HG03457 (cell line): Measurements from ENCODE around the gene DOCK3.

Experiments used
- ATAC-seq: cut with Tn5 transposase; IDR thresholded peaks from one replicate; pipeline ENCODE4 v1.9.1; 2021; ENCODE audit warnings: moderate number of reproducible peaks; ENCODE audit not compliant: unreplicated experiment

Gene DOCK3

DNA sequence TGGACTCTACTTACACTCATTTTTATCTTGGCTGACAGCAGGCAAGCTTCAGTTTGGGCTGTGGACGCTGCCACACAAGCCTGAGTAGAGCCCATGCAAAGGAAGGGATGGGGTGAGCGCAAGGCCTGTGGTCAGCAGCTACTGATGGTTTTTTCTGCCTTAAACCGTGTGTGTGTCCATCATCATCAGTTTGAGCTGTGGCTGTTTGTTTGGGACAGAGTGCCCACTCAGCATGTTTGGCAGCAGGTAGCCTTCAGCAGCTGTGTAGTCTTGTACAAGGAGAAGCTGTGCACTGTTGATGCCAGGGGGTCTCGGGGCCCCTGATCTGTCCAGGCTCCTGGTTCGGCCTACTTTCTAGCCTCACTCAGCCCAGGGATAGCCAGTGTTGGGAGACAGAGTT is 719.8 kb downstream of the DOCK3 start:
- ATAC-seq = no peak

DNA sequence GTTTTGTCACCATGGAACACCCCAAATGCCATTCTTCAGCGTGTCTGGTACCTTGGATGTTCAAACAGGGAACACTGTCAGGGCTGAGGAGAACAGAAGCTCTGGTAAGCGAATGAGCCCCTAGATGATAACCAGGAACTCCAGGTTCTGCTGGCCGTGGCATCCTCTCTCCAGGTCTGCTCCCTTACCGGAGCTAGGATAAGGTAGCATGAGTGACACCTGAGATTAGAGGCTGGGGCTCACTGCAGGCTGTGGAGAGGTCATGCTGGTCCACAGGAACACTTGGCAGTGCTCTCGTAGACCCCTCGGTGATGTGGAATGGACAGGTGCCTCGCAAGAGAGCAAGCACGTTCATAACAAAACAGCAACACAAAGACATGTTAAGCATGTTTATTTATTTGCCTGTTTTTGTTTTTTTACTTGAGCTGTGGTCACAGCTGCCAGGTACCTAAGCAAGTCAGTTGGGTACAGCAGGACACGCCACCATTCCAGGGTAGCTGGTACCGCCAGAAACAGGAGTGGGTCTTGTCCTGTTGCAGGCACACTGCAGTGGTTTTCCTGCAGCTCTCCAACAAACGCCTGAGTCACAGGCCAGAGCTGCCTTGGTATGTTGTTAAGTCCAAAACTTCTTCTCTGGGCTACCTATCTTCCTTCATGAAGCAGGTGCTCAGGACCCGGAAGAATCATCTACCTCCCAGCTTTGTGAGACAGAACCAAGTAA is 720.9 kb downstream of the DOCK3 start:
- ATAC-seq = no peak

DNA sequence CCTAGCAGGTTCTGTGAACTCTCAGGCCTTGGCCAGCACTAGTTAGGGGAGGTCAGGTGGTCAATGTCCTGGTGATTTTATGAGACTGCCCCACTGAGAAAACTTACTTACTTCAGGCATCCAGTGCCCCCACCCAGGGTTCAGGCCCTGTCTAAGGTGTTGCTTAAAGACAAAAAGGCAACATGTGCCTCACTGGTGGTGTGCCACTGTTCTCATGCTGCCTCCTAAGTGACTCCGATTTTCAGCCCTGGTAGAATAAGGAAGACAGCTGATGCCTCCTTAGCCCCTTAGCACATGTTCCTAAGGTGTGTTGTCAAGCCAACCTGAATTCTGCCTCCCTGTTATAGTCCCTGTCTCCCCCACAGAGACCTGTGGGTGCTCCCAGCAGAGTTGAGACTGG is 721.7 kb downstream of the DOCK3 start:
- ATAC-seq = no peak

DNA sequence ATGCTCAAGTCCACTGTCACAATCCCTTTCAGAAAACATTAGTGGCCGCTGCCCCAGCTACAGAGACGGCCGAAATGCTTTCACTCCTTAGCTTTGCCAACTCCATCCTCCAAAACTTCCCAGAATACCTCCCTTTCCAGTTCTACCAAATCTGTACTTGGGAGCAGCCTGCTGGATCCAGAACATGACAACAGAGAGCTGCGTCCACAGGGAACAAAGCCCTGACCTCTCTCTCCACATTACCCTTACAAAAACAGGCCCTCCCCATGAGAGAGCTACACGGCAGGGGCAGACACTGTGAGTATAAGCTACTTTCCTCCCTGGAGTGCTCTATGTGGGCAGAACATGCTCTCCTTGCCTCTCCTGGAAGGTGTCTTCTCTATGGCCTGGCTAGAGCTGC is 722.7 kb downstream of the DOCK3 start:
- ATAC-seq = no peak

DNA sequence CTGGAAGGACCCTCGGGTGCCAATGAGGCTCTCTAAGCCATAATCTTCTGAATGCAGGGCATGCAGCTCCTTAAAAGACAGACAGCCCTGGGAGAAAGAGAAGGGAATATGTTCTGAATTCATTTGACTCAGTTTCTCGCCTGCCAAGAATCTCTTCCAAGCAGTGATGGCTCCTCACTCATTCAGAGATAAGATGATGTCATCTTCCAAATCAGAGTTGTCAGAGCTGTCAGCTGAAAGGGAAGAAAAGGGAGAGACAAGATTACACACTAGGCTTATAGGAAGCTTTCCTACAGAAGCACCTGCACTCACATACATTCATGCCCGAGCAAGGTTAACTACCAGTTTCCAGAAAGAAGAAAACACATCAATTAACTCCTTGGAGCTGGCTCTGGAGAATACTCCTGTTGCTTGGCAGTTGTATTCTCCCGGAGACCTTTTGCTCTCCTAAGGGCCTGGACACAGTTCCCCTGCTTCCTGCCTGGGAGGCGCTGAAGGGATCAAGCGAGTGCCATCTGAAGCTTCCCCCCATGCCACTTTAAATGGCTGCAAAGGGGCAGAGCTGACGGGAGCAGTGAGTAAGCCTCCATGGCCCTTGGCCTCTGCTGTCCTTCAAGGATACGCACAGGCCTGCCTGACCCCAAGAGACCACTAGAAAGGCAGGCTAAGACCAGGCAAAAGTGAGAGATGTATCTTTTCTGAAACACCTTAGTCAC is 724.0 kb downstream of the DOCK3 start:
- no peak for ATAC-seq

DNA sequence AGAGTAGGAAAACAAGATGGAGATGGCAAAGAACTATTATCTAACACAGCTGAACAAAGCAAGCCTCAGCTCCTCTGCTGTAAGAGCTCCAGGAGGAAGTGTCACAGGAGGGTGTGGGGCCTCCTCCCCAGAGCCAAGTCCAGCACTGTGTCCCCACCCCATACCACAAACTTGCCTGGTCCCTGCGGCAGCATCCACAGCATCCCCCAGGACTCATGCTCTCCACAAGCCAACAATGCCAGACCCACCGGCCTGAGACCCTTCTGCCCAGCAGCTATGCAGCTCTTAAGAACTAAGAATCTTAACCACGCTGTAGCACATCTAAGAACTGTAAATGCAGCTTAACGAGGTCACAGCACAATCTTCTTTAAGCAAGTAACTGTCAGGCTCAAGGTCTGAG is 725.4 kb downstream of the DOCK3 start:
- ATAC-seq = no peak

DNA sequence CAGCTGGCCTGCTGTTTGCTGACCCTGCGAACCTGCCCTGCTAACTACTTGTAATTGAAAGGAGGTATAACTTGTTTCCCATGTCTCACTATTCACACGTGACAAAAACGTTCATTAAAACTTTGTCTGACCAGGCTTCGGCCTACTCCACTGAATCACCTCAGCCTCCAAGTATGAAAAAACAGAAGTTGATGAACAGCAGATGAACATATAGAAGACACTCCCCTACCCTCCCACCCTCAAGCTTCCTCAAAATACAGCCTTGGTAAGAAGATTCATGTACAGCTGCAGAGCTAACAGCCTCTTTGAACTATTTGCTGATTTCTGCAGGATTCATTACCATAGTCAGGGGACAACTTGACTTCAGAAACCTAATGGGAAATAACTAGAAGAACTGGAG is 727.0 kb downstream of the DOCK3 start:
- no peak for ATAC-seq

DNA sequence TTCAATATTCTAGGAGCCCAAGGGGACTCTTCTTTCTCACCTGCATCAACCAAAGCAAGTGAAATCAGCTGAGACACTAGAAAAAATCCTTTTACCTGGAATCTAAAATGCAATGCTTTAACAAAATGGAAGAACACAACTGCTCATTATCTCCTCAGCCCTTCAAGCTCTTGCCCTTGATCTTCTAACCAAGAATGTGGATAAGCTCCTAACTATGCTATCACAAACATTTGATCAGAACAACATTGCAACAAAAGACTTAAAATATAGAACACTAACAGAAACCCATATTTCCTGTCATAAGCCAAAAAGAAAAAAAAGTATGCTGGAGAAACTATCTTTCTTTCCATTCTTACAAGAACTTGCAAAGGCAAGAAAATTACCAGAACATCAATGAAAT is 728.9 kb downstream of the DOCK3 start:
- ATAC-seq = no peak

DNA sequence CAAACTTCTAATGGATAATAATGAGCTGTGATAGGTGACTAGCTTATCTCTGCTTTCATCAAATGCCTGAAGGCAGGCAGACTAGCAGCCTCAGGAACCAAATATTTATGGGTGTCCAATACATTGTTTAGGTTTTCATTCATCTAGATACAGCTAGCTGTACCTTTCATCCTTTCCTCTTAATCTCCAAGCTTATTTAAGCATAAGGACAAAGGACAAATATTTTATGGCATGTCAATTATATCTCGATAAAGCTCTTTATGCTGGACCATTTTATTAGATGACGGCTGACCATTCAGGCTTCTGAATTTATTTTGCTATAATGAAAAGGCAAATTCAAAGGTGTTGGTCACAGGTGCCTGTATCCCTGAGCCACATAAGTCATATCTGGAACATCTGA is 733.3 kb downstream of the DOCK3 start:
- ATAC-seq = no peak

DNA sequence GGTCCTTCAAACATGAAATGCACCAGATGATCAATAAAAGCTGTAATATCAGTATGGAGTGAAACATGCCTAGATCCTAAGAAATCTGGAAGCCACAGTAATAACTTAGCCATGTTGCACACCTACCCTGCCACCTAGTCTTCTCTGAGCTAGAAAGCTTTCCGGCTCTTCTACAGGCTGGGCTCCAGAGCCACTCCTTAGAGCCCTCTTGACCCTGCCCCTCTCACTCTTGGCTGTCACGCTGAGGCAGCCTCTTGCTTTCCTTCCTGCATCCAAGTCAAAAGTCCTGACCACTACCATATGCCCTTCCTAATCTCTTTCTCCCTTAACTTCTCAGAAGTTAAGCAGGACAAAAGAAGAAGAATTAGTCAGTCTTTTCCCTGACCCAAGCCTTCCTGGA is 734.1 kb downstream of the DOCK3 start:
- no peak for ATAC-seq

DNA sequence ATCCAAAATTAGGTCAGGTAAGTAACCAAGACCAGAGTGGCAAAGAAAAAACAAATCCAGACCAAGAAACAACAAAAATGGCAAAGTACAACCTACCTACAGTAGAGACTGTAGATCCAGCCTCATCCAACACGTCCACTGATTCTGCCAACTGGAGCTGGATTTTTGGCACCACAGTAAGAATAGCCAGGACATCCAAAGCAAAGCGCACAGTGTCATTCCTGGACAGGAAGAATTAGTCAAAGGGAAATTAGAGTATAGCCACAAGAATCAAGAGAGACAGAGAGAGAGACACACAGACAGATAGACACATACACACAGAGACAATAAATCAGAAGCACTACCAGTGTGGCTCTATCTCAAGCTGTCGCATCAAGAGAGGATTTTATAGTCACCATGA is 747.5 kb downstream of the DOCK3 start:
- ATAC-seq = no peak

DNA sequence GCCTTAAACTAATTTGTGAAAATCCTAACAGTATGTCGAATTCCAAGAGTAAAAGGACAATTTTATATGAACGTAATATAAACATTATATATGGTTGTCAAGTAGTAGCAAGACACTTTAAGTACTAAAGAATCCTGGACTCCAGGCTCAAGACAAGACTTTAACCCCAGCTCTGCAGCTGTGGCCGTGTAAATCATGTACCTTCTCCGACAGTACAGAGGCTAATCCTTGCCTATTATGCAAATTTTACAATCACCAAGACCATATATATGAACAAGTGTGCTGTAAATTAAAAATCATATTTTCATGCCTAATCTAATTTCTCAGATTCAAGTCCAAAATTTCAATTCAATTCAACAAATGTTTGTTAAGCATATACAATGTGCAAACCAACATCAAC is 752.2 kb downstream of the DOCK3 start:
- ATAC-seq = no peak

DNA sequence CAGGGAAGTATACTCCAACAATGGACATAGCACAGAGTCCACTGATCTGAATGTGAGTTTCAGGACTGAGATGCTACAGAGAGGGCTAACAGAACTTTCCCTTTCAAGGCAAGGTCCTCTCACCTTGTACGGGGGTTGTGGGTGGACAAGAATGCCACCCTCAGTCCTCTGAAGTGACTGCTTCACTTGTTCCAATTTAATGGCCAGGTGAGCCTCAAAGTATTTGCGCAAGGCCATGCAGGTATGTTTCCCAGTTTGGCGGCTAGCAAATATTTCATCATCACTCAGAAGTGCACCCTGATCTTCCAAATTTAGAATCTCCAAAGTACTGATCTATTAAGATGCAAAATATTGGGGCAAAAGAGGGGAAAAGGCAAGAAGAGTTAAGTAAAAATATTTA is 754.4 kb downstream of the DOCK3 start:
- no peak for ATAC-seq
